Astrocyte of the spinal cord (primary cell): Measurements from ENCODE around the gene ALDH1A1.

Experiments
- DNase-seq: peaks from one replicate; pipeline ENCODE4 v3.0.0; 2011; ENCODE audit warnings: low read depth, low spot score
- H3K4me3 ChIP-seq: 2 replicates; pipeline ENCODE4 v1.5.1; 2011; ENCODE audit warnings: low read depth, mild to moderate bottlenecking, low read length, moderate library complexity
- in situ Hi-C: cut with HindIII; loops from 2 replicates; pipeline ENCODE4 v1.10.0; 2017; ENCODE audit warnings: low sequenced_read_pairs
- TF ChIP-seq, protein P1 (sequence below): IDR thresholded peaks from 2 replicates; pipeline ENCODE4 v1.5.1; 2012; ENCODE audit warnings: low read depth, mild to moderate bottlenecking, low read length, inconsistent platforms

ALDH1A1 gene

DNA sequence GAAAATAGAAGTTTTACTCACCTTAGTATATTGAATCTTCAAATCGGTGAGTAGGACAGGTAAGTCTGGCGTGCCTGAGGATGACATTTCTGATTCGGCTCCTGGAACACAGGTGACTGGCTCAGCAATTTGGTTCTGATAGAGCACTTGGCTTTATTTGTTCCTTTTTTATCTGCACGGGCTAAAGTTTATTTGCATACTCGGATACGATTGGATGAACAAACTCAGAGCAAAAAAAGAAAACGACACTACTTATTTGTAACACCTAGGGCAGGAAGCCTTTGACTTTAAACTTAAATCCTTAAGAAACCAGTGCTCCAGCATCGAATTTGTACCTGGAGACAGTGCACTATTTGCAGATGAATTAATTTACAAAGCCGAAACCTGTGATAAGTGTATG is at the start of gene ALDH1A1:
ALDH1A1 (minus strand) TSS at position 140 of the 400 bp plus-strand sequence; CDS start at position 87, 53 bp downstream.
- no peak for DNase-seq
- TF ChIP-seq, protein P1, sequence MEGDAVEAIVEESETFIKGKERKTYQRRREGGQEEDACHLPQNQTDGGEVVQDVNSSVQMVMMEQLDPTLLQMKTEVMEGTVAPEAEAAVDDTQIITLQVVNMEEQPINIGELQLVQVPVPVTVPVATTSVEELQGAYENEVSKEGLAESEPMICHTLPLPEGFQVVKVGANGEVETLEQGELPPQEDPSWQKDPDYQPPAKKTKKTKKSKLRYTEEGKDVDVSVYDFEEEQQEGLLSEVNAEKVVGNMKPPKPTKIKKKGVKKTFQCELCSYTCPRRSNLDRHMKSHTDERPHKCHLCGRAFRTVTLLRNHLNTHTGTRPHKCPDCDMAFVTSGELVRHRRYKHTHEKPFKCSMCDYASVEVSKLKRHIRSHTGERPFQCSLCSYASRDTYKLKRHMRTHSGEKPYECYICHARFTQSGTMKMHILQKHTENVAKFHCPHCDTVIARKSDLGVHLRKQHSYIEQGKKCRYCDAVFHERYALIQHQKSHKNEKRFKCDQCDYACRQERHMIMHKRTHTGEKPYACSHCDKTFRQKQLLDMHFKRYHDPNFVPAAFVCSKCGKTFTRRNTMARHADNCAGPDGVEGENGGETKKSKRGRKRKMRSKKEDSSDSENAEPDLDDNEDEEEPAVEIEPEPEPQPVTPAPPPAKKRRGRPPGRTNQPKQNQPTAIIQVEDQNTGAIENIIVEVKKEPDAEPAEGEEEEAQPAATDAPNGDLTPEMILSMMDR = no peak
- H3K4me3 ChIP-seq = no peak within 1 kb of the TSS
- in situ Hi-C loops = no loop called here

DNA sequence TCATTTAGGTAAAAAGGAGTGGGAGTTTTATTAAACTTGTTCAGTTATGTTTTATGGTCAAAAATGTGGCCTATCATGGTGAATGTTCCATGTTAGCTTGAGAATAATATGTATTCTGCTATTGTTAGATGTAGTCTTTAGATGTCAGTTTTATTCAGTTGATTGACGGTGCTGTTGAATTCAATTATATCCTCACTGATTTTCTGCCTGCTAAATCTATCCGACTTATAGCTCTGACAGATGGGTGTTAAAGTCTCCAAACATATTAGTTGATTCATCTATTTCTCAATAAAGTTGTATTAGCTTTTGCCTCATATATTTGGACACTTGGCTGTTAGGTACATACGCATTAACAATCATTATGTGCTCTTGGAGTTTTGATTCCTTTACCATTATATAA is 49.0 kb upstream of the ALDH1A1 start:
- no peak overlapping the region for H3K4me3 ChIP-seq
- DNase-seq = no peak
- in situ Hi-C loops = no loop called here
- TF ChIP-seq, protein P1 = no peak

DNA sequence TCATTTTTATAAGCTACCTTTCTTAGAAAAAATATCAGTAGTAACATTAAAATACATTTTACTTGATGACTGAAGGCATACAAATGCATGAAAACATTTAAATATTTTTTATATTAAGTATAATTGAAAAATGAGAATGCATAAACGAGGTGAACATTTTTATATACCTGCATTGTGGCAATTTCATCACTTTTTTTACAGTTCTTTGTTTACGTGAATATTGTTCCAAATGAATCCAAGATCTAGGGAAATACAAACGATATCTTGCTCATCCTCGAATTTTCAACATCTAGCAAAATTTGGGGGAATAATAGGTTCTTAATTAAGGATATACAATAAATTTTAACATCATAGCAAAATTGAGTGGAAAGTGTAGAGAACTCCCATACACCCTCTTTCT is 45.5 kb upstream of the ALDH1A1 start:
- TF ChIP-seq, protein P1 = no peak

DNA sequence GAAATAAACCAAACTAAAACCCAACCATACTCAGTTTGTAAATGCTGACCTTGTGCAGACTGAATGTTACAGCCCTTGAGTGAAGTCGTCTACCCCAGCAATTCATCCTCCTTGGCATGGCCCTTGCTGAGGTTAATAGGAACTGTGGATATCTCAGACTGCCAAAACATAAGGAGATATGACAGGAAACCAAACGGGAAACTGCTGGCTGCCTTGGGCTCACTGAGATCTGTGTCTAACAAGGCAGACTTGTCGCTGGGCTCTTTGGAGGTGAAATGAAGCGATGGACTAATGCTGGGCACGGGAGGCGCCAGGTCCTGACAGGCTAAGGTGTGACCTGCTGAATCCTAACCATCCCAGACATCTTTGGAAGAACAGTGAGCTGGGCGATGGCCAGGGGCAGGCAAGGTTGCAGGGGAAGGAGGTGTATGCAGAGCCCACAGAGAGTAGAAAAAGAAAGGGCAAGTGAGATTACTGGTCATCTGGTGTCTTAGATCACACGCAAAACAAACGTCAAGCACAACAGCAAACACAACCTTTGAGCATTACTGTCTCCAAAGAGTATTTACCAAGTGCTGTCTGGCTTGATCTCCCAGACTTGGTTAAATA is 44.6 kb upstream of the ALDH1A1 start:
- DNase-seq = no peak
- TF ChIP-seq, protein P1 = no peak
- no peak overlapping the region for H3K4me3 ChIP-seq
- in situ Hi-C loops = no loop called here

More for the DNA sequence above, 45.5 kb upstream of the ALDH1A1 start:
- no peak for DNase-seq
- in situ Hi-C loops = no loop called here
- H3K4me3 ChIP-seq = no peak overlapping the region

DNA sequence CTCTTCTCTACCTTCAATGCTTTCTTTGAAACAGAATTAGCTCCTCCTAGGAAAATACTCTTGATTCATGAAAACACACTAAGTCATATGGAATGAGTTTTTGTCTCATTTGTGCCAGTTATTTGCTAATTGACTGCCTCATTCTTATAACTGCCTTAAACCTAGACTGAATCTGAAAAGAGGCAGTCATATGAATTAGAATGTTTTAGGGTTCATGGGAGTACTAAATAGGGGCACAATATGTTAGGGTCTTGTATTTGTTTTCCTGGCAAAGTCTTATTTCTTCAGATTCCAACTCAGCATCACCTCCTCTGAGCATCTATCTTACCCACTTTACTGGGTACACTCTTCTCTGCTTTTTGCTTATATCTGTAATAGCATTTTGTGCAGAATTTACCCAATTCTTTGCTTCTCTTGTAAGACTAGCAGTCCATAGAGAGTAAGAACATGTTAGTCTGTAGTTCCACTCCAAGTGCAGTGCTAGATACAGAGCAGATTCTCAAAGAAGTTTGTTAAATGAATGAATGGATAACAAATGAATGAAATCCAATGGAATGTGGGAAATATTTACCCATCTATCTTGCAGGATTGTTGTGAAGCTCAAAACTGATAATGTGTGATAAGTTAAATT is 43.9 kb upstream of the ALDH1A1 start:
- TF ChIP-seq, protein P1 = no peak
- no peak overlapping the region for H3K4me3 ChIP-seq
- in situ Hi-C loops = no loop called here
- no peak for DNase-seq

DNA sequence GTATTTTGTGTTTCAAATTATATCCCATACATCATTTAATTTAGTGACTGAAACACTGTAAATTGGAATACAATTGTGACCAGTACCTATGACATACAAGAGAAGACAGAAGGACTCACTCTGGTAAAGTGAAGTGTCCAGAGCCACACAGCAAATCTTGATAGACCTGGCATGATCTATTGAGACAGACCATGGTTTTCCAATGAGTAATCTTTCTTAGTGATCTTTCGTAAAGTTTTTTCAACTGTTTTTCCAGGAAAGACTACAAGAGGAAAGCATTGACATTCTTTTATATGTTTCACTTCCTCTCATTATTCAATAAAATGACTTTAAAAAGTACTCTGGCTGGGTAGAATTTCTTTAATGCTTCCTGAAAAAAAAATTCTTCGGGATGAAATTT is 43.3 kb upstream of the ALDH1A1 start:
- no peak overlapping the region for H3K4me3 ChIP-seq
- in situ Hi-C loops = no loop called here
- DNase-seq = no peak
- TF ChIP-seq, protein P1 = no peak
